Stimulated activated CD4-positive, alpha-beta T cell treated with anti-CD3 and anti-CD28 coated beads, TNF-alpha, amount 100 ng/mL, for 1 hour (primary cell): ENCODE data around the gene DZANK1.
"Not testable (repeated sequence)": the region's sequence is repeated elsewhere in the genome, so short reads cannot be mapped to it uniquely, and the experiment has no call there.

Source experiments
- DNase-seq, 3 donors: peaks; one replicate each; pipeline ENCODE4 v3.0.0-alpha.2; 2020; ENCODE audit warnings: low read depth in 3 of 3, low spot score in 1 of 3

Gene DZANK1

GRCh38 chr20:18380908-18381529, 85.8 kb downstream of the DZANK1 start:
- DNase-seq = no peak

DNA sequence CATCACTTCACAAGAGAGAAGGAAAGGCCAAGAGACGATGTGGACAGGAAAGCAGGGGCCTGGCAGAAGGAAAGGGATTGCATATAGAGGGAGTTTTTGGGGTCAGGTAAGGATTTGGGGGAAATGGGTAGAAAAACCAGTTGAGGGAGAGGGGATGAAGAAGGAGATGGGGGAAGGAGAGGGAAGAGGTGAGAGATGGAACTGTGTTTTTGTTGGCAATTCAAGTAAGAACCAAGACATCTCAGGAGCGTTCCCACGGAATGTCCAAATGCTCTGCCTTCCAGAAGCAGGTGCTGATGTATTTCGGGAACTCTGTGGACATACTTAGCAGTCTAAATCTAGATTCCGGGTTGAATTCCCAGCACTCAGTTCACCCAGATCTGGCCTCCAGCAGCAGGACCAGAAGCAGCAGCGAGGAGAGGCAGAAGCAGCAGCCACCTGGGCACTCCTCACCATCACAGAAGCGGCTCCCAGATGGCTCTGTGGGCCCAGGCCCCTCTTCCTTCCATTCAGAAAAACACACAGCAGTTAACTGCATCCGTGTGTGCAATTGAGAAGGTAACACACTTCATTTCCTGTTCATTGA, 88.8 kb downstream of the DZANK1 start:
- DNase-seq = no peak

DNA sequence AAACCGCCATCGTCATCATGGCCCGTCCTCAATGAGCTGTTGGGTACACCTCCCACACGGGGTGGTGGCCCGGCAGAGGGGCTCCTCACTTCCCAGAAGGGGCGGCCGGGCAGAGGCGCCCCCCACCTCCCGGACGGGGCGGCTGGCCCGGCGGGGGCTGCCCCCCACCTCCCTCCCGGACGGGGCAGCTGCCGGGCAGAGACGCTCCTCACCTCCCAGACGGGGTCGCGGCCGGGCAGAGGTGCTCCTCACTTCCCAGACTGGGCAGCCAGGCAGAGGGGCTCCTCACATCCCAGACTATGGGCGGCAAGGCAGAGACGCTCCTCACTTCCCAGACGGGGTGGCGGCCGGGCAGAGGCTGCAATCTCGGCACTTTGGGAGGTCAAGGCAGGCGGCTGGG, 91.3 kb downstream of the DZANK1 start:
- not testable (repeated sequence) for DNase-seq

DNA sequence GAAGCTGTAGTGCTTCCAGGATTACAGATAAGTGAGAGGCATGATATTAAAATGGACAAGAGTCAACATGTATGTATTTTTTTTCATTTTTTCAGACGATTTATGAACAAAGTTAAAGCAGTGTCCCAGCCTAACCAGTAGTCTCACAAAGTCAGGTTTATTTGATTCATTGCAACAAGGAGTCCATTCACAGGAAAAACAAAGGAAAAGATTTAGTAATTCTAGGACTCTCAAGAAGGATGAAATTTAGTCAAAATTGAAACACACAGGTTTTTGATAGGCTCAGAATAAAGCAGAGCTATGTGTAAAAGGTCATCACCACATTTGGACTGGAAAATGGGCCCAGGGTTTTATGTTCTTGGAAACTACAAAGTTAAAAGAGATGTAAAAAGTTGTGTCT, 94.5 kb downstream of the DZANK1 start:
- DNase-seq = no peak

- no peak for DNase-seq
Observed at GRCh38 chr20:18364768-18365167, 102.1 kb downstream of the DZANK1 start.

GRCh38 chr20:18363708-18364107, 103.1 kb downstream of the DZANK1 start:
- no peak for DNase-seq

DNA sequence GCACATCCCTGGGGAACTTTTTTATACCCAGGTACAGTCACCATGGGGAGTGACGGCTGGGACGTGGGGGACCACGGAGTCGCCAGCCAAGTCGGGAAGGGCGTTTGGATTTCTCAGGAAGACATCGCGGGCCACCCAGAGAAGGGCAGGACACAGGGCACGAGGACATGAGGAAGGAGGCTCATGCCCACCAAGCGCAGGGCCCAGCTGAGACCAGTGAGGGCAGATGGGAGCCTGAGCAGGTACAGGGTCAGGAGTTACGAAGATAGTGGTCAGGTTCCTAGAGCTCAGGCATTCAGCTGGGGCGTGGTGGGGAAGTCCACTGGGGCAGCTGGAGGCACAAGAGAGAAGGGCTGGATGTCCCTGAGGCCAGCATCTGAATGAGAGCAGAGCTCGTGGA, 103.9 kb downstream of the DZANK1 start:
- DNase-seq = no peak

GRCh38 chr20:18361678-18362077, 105.2 kb downstream of the DZANK1 start:
- no peak for DNase-seq

GRCh38 chr20:18360635-18361034, 106.2 kb downstream of the DZANK1 start:
- DNase-seq = no peak

- no peak for DNase-seq
Observed at GRCh38 chr20:18359854-18360253, 107.0 kb downstream of the DZANK1 start.

- not testable (repeated sequence) for DNase-seq
Observed at GRCh38 chr20:18349749-18350148, 117.1 kb downstream of the DZANK1 start.
